ENCODE results near the gene TPX2. TPM values are rescaled to one million over a fixed set of nuclear protein-coding genes. Genes with fewer than 3 reads are reported as not detected.

TPX2 gene
- total RNA-seq, 2 donors from 2014 or later, result 0.73 to 2.0 TPM

GRCh38 chr20:31749223-31749622 lies 10.1 kb downstream of the TPX2 start:
- no peak for DNase-seq
- intact Hi-C loops (cut with DNase I), result no loop called here
- no peak for ATAC-seq

GRCh38 chr20:31751126-31751525 lies 12.0 kb downstream of the TPX2 start:
- DNase-seq (no peak), ATAC-seq (peak in 1 of 2 donors; percentile 53)
- intact Hi-C loops (cut with DNase I), result no loop called here

DNA sequence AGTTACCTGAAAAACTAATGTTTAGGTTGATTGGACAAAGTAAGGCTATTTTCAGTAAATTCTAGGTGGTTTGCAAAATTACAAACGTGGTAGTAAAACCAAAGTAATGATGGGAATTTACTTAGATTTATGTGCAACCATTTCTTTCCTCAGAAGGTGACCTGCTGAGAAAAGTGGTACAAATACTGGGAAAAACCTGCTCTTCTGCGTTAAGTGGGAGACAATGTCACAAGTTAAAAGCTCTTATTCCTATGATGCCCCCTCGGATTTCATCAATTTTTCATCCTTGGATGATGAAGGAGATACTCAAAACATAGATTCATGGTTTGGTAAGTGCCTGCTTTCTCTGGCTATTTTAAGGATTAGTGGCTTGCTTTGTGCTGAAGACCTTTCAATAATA lies 18.2 kb downstream of the TPX2 start:
- no peak for DNase-seq
- no peak for ATAC-seq
- intact Hi-C loops (cut with DNase I), result no loop called here

- no peak for ATAC-seq
- no peak for DNase-seq
- intact Hi-C loops (cut with DNase I), result no loop called here
These were observed 19.4 kb downstream of the TPX2 start for GRCh38 chr20:31758521-31758920.

- ATAC-seq (no peak), DNase-seq (no peak)
- intact Hi-C loops (cut with DNase I), result no loop called here
These were observed 19.9 kb downstream of the TPX2 start for GRCh38 chr20:31758991-31759390.

DNA sequence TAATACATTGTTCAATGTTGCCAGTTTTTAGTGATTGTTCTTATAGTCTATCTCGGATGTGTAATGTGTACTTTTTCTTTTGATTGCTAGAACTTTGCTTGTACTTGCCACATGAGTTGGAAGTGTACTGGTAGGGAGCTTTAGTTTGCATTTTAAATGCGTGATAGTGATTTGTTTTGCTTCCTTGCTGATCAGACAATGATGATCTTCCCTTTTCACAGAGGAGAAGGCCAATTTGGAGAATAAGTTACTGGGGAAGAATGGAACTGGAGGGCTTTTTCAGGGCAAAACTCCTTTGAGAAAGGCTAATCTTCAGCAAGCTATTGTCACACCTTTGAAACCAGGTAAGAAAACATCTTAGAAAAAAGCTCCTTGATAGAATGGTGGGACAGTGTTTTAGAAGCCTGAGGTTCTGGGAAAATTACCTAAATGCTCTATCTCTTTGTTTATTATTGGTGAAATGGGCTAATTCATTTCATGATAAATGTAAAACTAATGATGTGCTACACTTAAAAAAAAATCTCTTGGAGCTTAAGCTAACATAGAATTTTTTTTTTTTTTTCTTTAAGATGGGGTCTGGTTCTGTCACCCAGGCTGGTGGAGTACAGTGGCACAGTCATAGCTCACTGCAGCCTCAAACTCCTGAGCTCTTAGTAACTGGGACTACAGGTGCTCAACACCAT lies 20.9 kb downstream of the TPX2 start:
- no peak for DNase-seq

DNA sequence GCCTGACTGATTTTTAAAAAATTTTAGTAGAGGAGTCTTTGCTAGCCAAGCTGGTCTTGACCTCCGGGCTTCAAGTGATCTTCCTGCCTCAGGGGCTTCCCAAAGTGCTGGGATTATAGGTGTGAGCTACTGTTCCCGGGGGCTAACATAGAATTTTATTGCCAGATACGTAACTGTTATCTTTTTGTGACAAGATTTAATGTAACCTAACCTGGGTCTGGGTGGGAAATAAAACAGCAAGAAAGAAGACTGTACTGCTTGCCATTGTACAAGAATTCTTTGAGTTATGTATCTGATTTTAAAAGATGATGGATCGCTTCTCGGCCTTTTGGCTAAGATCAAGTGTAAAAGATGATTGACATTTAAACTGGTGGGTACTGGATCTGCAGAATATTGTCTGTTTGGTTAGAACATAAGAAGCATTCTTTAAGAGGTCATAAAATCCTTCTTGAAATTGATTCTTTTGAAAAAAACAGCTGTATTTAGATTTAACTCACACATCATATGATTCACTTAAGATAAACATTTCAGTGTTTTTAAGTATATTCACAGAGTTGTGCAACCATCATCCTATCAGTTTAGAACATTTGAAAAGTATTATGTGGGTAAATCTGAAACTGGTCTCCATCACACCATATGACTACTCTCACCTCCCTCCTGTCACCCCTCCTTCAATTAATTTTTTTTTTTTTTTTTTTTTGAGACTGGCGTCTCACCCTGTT lies 21.6 kb downstream of the TPX2 start:
- intact Hi-C loops (cut with DNase I), result no loop called here
- DNase-seq, result no peak
- no peak for ATAC-seq

More for the DNA sequence above, 20.9 kb downstream of the TPX2 start:
- ATAC-seq, result no peak
- intact Hi-C loops (cut with DNase I), result no loop called here

DNA sequence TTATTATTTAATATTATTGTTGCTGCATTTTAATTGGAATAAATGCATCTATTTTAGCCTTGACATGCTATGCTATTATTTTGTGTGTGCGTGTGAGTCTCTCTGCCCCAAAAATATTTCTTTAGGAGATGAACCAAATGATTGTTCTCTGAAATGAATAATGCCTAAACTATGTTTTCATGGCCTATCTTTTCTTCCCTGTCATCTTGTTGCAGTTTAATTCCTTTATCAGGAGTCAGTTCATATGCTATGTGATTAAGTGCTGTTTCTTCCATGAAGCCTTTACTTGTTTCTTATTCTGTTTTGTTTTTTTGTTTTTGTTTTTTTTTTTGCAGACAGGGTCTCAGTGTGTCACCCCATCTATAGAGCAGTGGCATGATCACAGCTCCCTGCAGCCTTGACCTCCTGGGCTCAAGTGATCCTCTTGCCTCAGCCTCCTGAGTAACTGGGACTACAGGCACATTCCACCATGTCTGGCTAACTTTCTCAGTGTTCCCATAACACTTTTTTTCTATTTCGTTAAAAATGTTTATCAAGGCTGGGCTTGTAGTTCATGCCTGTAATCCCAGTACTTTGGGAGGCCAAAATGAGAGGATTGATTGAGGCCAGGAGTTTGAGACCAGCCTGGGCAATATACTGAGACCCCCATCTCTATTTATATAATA lies 25.7 kb downstream of the TPX2 start:
- ATAC-seq (no peak), DNase-seq (no peak)
- intact Hi-C loops (cut with DNase I), result no loop called here

DNA sequence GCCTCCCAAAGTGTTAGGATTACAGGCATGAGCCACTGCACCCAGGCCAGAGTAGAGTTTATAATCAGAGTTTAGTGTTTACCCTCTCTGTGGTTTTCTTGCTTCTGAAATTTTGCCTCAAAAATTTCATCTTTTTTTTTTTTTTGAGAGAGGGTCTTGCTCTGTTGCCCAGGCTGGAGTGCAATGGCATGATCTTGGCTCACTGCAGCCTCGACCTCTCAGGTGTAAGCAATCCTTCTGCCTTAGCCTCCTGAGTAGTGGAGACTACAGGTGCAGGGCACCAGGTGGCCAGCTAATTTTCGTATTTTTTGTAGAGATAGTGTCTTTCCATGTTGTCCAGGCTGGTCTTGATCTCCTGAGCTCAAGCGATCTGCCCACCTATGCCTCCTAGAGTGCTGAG lies 28.7 kb downstream of the TPX2 start:
- no peak for ATAC-seq
- no peak for DNase-seq
- intact Hi-C loops (cut with DNase I), result no loop called here

DNA sequence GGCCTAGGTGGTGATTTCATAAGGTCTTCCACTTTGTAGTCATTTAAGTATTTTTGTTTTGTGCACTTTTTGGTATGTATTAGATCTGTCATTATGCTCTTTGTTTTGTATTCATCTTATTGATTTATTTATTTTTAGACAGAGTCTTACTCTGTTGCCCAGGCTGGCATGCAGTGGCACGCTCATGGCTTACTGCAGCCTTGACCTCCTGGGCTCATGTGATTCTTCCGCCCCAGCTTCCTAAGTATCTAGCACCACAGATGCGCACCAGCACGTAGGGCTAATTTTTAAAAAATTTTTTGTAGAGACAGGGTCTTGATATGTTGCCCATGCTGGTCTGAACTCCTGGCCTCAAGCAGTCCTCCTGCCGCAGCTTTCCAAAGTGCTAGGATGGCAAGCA lies 30.6 kb downstream of the TPX2 start:
- intact Hi-C loops (cut with DNase I), result no loop called here
- DNase-seq, result no peak
- no peak for ATAC-seq

GRCh38 chr20:31770243-31770642 lies 31.2 kb downstream of the TPX2 start:
- intact Hi-C loops (cut with DNase I), result no loop called here
- ATAC-seq (no peak), DNase-seq (no peak)

DNA sequence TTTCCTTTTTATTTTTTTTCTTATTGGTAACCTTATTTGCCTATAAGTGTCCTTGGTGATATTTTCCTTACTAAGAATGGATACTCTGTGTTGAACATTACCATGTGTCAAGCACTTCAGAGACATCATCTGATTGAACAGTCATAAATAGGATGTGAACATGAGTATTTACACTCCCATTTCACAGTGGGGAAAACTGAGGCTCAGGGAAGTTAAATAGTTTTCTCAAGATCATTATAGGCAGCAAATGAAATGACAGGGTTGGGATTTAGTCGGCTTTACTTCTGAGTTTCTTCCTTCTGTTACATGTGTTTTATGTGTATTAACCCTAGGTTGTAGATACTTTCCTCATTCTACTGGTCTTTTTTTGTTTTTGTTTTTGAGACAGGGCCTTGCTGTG lies 35.3 kb downstream of the TPX2 start:
- intact Hi-C loops (cut with DNase I), result no loop called here
- ATAC-seq (no peak), DNase-seq (no peak)

GRCh38 chr20:31780839-31781238 lies 41.7 kb downstream of the TPX2 start:
- ATAC-seq (no peak), DNase-seq (no peak)
- intact Hi-C loops (cut with DNase I), result no loop called here

DNA sequence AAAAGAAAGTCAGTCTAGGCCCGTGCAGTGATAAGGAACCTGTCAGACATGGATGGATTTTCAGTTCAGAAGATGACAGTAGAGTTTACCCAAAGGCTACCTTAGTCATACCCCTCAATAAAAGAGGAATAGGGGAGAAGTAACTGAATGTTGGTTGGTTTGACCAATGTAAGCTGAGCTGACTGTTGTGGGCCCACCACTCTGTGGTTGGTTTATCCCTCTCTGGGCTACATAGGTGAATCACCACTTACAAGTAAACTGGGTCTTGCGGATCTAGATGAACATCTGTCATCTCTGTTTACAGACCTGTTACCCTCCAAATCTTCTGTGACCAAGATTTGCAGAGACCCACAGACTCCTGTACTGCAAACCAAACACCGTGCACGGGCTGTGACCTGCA lies 42.9 kb downstream of the TPX2 start:
- intact Hi-C loops (cut with DNase I), result no loop called here
- DNase-seq (no peak), ATAC-seq (no peak)

- DNase-seq (no peak), ATAC-seq (no peak)
- intact Hi-C loops (cut with DNase I), result no loop called here
These were observed 45.4 kb downstream of the TPX2 start for GRCh38 chr20:31784354-31785044.

- intact Hi-C loops (cut with DNase I), result no loop called here
- DNase-seq (no peak), ATAC-seq (no peak)
These were observed 46.0 kb downstream of the TPX2 start for GRCh38 chr20:31785089-31785488.

- intact Hi-C loops (cut with DNase I), result no loop called here
- ATAC-seq, result peak in 1 of 2 donors; percentile 39
These were observed 49.5 kb downstream of the TPX2 start for GRCh38 chr20:31788578-31788977.

GRCh38 chr20:31790401-31790800 lies 51.3 kb downstream of the TPX2 start:
- no peak for ATAC-seq
- intact Hi-C loops (cut with DNase I), result no loop called here
- DNase-seq, result no peak

More at GRCh38 chr20:31788578-31788977, 49.5 kb downstream of the TPX2 start:
- no peak for DNase-seq

GRCh38 chr20:31797364-31797763 lies 58.3 kb downstream of the TPX2 start:
- intact Hi-C loops (cut with DNase I), result no loop called here
- no peak for DNase-seq
- no peak for ATAC-seq

- ATAC-seq (no peak), DNase-seq (no peak)
- intact Hi-C loops (cut with DNase I), result no loop called here
These were observed 62.4 kb downstream of the TPX2 start for GRCh38 chr20:31801508-31801907.

All from left cardiac atrium (tissue), 4 donors.